Endothelial cell of umbilical vein (primary cell): ENCODE measurements around the gene AGBL3. TPM values are rescaled to one million over a fixed set of nuclear protein-coding genes. Genes with fewer than 3 reads are reported as not detected.

Experiments used
- BruUV-seq: library from RNA; stranded (reverse); fragments of 400-500 nt; replicated peaks from 2 replicates; lab custom pipeline; 2021; lab: Mats Ljungman, UMichigan
- CTCF ChIA-PET: fragments of 300-600, 350-600 bp; sonication (Branson Sonifier 250); formaldehyde crosslinking; loops from one replicate; lab custom pipeline; 2021; ENCODE audit warnings: antibody characterized with exemption, inconsistent platforms; lab: Charles Lee
- POLR2A ChIA-PET: fragments of 300-600, 350-600 bp; sonication (Branson Sonifier 250); formaldehyde crosslinking; loops from one replicate; lab custom pipeline; 2021; ENCODE audit warnings: antibody characterized with exemption, inconsistent platforms; lab: Charles Lee
- DNase-seq: peaks from one replicate; pipeline ENCODE4 v3.0.0-alpha.2; 2011; ENCODE audit warnings: low read depth, low spot score
- FAIRE-seq: peaks from 2 replicates; lab custom pipeline; 2011; peaks lifted over from hg19 to GRCh38; lab: Jason Lieb, UNC
- H2AFZ ChIP-seq: 2 replicates; pipeline ENCODE4 v1.6.0; 2012; ENCODE audit warnings: low read depth, low read length, control low read depth, inconsistent platforms
- H3K27ac ChIP-seq: 2 replicates; pipeline ENCODE4 v1.5.1; 2011; ENCODE audit warnings: low read depth, mild to moderate bottlenecking, control low read depth, low read length, moderate library complexity; ENCODE audit not compliant: insufficient read depth
- H3K27me3 ChIP-seq, 2 experiments: 2 replicates each; pipeline versions ENCODE4 v1.6.0 to v1.6.1; 2011; ENCODE audit warnings: low read length in 2 of 2, mixed read lengths in 1 of 2; ENCODE audit not compliant: control insufficient read depth in 2 of 2, insufficient read depth in 2 of 2
- H3K36me3 ChIP-seq, 2 experiments: 2 replicates in 1 of 2; 3 replicates in 1 of 2; pipeline ENCODE4 v1.5.1; 2011; ENCODE audit warnings: low read length in 2 of 2, mild to moderate bottlenecking in 1 of 2, moderate library complexity in 1 of 2; ENCODE audit not compliant: control insufficient read depth in 2 of 2, insufficient read depth in 2 of 2; ENCODE audit errors: extremely low read depth in 1 of 2
- H3K4me1 ChIP-seq: 3 replicates; pipeline ENCODE4 v1.5.1; 2011; ENCODE audit warnings: mild to moderate bottlenecking, low read length; ENCODE audit not compliant: control insufficient read depth, insufficient read depth; ENCODE audit errors: extremely low read depth
- H3K4me2 ChIP-seq: 2 replicates; pipeline ENCODE4 v1.6.1; 2011; ENCODE audit warnings: low read length, control low read depth, mixed read lengths; ENCODE audit not compliant: insufficient read depth
- H3K4me3 ChIP-seq, 3 experiments: fragments of 200-600 bp in 1 of 3; sonication (generic), shearing (Covaris generic) in 1 of 3; replicated peaks in 1 of 3; 2 replicates each; pipeline ENCODE4 v1.5.1; 2011 to 2016; ENCODE audit warnings: control low read depth in 3 of 3, low read length in 3 of 3, mild to moderate bottlenecking in 2 of 3, inconsistent platforms in 1 of 3, low read depth in 1 of 3, moderate library complexity in 1 of 3; ENCODE audit not compliant: insufficient read depth in 1 of 3
- H3K79me2 ChIP-seq: 2 replicates; pipeline ENCODE4 v1.6.0; 2012; ENCODE audit warnings: low read length, inconsistent platforms; ENCODE audit not compliant: control insufficient read depth, insufficient read depth
- H3K9ac ChIP-seq: replicated peaks from 2 replicates; pipeline ENCODE3; 2011; ENCODE audit warnings: low read length, control low read depth; ENCODE audit not compliant: insufficient read depth; ENCODE audit errors: extremely low read depth
- H3K9me1 ChIP-seq: replicated peaks from 3 replicates; pipeline ENCODE4 v1.6.0; 2011; ENCODE audit warnings: mild to moderate bottlenecking, low read length; ENCODE audit not compliant: control insufficient read depth, insufficient read depth; ENCODE audit errors: extremely low read depth
- H3K9me3 ChIP-seq: replicated peaks from 2 replicates; pipeline ENCODE4 v1.5.1; 2012; ENCODE audit warnings: low read length, inconsistent platforms; ENCODE audit not compliant: control insufficient read depth, insufficient read depth
- H4K20me1 ChIP-seq: replicated peaks from 2 replicates; pipeline ENCODE3; 2011; ENCODE audit warnings: mild to moderate bottlenecking, low read length; ENCODE audit not compliant: control insufficient read depth, insufficient read depth; ENCODE audit errors: extremely low read depth
- GATA2 ChIP-seq: IDR thresholded peaks from 2 replicates; pipeline ENCODE4 v1.7.0; 2011; ENCODE audit warnings: low read depth, mild to moderate bottlenecking, moderate library complexity, mixed read lengths, low read length; ENCODE audit not compliant: insufficient read length, insufficient read depth
- JUN ChIP-seq: IDR thresholded peaks from 2 replicates; pipeline ENCODE4 v1.6.1; 2011; ENCODE audit warnings: borderline replicate concordance, low read depth; ENCODE audit not compliant: insufficient read length, insufficient read depth
- POLR2AphosphoS5 ChIP-seq: IDR thresholded peaks from 2 replicates; pipeline ENCODE4 v1.6.1; 2012; ENCODE audit warnings: low read depth, mild to moderate bottlenecking, control low read depth, low read length, moderate library complexity; ENCODE audit not compliant: insufficient read depth
- dilution Hi-C: fragments of 300-500 bp; cut with MboI; formaldehyde crosslinking; loops from one replicate; pipeline ENCODE4 v1.15.0; 2019; ENCODE audit warnings: low sequenced_read_pairs; ENCODE audit not compliant: extremely low pct_ligation_motif_present
- intact Hi-C: fragments of 100-400 bp; cut with micrococcal nuclease; formaldehyde crosslinking; loops from one replicate; pipeline ENCODE4 v1.10.0; 2022
- polyA plus RNA-seq, 4 experiments: library from polyadenylated mRNA; depleted of rRNA in 3 of 4; stranded (reverse) in 3 of 4; unstranded in 1 of 4; fragments of >200 nt; gene quantifications; 2 replicates each; pipeline versions ENCODE4 v1.2.1 to v1.2.3, GENCODE V29; 2011 to 2012; ENCODE audit warnings: missing spikeins in 1 of 4
- total RNA-seq: library from RNA; stranded (reverse); gene quantifications from 2 replicates; pipeline ENCODE4 v1.2.3, GENCODE V29; 2021

AGBL3 gene
- total and polyA plus RNA-seq, 2 donors (not counting 3 experiments of a cell fraction or from before 2014, with no cell fraction given), result 0.97 to 3.2 TPM

DNA sequence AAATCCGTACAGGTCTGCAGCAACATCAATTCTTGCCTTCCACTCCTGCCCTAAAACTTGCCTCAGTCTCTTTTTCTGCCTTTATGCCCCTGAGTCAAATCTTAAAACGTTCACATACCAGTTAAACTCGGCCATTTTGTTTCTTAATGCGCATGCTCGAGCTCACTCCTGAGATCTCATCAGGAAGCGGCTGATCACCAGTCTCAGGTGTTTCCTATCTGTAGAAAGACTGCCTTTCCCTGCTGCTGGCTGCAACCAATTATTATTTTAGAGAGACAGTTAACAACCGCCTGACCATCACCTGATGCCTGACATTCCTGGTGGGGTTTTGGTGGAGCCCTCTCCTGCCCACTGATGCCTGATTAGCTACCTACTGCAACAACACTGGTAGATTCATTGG lies 91.3 kb downstream of the AGBL3 start:
- POLR2A ChIA-PET, result no interaction called here
- dilution Hi-C loops, result no loop called here
- BruUV-seq, result no TSS peak

GRCh38 chr7:135078051-135078450 lies 91.7 kb downstream of the AGBL3 start:
- TF ChIP-seq POLR2AphosphoS5, result no peak
- TF ChIP-seq GATA2, result no peak
- no peaks in the 10 kb centered on the region for H3K9me1 ChIP-seq
- FAIRE-seq (no peak), DNase-seq (no peak)
- dilution Hi-C loops (no loop called here), intact Hi-C loops (no loop called here)
- no TSS peak for BruUV-seq
- peaks cover 3 to 4% of the 10 kb centered on the region in 2 experiments for H3K27me3 ChIP-seq
- H3K9me3 ChIP-seq, result no peaks in the 10 kb centered on the region
- ChIA-PET POLR2A (no interaction called here), CTCF (interaction anchor here (1.4 kb wide), 1 partner anchor 12 kb away, joined by 5 read pairs; no protein-coding TSS in a partner anchor)
- no peak overlapping the region for H3K4me3 ChIP-seq
- no peaks in the 10 kb centered on the region for H3K79me2 ChIP-seq
- no peak overlapping the region for H3K27ac ChIP-seq
- H3K4me2 ChIP-seq, result no peak overlapping the region
- no peak overlapping the region for H3K9ac ChIP-seq
- no peak overlapping the region for H2AFZ ChIP-seq
- H3K4me1 ChIP-seq, result no peaks in the 10 kb centered on the region
- no peaks in the 10 kb centered on the region for H4K20me1 ChIP-seq
- no peaks in the 10 kb centered on the region for H3K36me3 ChIP-seq

More for the DNA sequence above, 91.3 kb downstream of the AGBL3 start:
- DNase-seq (no peak), FAIRE-seq (no peak)
- intact Hi-C loops, result no loop called here
- Histone ChIP-seq H3K79me2 (no peaks in the 10 kb centered on the region), H2AFZ (no peak overlapping the region), H3K9me3 (no peaks in the 10 kb centered on the region), H3K9ac (no peak overlapping the region), H3K36me3 (no peaks in the 10 kb centered on the region), H3K4me3 (no peak overlapping the region), H3K4me2 (no peak overlapping the region), H3K9me1 (no peaks in the 10 kb centered on the region), H3K27me3 (peaks cover 3 to 4% of the 10 kb centered on the region in 2 experiments), H4K20me1 (no peaks in the 10 kb centered on the region), H3K27ac (no peak overlapping the region), H3K4me1 (no peaks in the 10 kb centered on the region)
- CTCF ChIA-PET, result interaction anchor here (1.4 kb wide), 1 partner anchor 13 kb away, joined by 5 read pairs; no protein-coding TSS in a partner anchor
- TF ChIP-seq JUN, result no peak
